HG03066 (cell line): ENCODE results near the gene ROBO2.

Source experiments
- ATAC-seq: cut with Tn5 transposase; IDR thresholded peaks from one replicate; pipeline ENCODE4 v1.9.1; 2021; ENCODE audit warnings: low read depth; ENCODE audit not compliant: unreplicated experiment

The ROBO2 gene

GRCh38 chr3:77186319-77186718 is 146.4 kb downstream of the ROBO2 start:
- no peak for ATAC-seq

DNA sequence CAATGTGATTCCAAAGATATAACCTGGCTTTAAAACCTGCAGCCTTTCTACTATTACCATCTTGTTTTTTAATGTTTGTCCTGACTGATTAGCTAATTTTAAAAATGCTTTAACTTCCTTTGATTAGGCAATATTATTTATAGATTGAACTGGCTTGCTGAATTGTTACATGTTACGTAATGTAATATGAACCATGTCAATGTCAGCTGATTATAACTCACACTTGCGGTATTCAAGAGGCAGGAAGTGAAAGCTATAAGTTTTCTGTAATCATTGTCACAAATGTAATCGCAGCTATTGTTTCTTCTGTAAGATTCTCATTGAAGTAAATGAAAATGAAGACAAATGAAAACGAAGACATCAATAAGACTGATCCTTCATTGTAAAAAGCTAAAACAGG is 146.8 kb downstream of the ROBO2 start:
- no peak for ATAC-seq

- ATAC-seq = no peak
Measured at GRCh38 chr3:77188210-77188609, 148.3 kb downstream of the ROBO2 start.

- ATAC-seq = no peak
Measured at GRCh38 chr3:77189258-77189657, 149.4 kb downstream of the ROBO2 start.

DNA sequence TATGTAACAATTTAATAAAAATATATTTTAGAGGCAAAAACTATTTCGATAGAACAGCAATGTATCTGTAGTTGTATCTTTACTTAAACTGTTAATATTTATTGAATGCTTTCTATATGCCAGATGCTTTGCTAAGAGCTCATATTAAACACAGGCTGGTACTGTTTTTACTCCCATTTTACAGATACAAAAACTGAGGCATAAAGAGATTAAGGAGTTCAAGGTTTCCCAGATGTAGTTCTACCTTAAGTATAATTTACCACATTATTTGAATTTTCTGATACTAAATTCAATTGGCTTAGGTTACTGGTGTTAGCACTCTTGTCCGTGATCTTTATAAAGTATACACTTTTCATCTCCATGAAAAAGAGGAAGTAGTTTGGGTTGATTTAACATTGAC is 149.8 kb downstream of the ROBO2 start:
- no peak for ATAC-seq

GRCh38 chr3:77190374-77190773 is 150.5 kb downstream of the ROBO2 start:
- ATAC-seq = no peak

DNA sequence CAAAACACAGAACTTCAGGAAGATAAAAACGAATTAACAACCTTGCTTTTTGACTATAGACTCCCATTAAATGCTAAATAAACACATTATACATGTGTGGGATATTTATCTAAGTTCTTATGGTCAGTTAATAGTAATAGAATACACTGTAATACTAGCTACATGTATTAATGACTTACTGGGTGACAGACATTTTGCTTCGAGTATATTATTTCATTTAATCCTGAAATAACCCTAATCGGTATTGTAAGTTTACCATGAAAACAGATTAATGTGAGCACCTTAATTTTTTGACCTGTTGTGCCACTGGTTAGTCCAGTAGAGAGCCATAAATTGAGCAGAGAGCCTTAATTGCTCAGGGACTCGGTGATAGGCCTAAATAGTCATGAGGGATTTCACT is 151.1 kb downstream of the ROBO2 start:
- ATAC-seq = no peak

DNA sequence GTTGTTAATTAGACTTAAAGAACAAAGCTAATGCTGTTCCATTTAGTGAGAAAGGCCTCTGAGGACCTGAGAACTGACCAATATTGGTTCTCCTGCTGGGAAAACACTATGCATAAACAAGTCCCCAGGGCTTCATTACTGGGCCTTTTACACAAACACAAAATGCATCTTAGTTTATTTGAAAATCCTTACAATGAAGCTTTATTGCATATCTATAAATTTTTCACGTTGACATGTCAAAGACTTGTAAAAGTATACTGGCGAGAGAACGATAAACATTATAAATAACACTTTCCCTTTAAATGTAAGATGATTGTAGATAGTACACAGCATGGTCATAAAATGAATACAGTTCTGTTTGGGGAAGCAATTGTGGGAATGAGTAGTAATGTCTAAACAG is 151.7 kb downstream of the ROBO2 start:
- ATAC-seq = no peak

DNA sequence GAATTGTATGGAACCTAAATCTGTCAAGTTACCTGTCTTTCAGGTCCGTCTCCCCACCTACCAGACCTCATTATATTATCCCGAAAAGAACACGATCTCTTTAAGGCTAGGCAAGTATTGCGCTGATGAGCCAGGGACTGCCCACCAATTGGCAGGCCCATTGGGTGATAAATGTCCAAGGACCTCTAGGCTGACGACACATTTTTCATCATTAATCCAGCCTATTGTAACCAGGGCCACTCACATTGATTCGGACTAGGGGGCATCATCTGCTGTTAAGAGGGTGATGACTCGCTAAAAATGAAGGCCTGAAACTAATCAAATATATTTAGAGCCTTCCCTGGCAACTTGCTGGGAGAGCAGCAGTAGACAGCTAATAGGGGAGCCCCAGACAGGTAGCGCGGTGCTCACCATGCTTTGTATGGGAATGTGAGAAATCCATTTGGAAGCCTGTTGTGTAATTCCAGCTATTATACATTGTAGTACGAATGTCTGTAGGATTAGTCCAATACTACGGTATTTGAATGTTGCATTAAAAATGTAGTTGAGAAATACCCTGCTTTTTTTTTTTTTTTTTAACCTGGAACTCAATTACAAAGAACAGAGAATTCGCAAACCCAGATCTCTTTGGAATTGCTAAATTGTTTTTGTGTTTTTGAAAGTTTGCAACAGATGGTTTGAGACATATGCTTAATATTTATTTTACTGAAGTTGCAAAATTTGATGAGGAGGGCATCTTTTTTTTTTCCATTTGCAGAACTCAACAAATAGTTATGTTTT is 156.1 kb downstream of the ROBO2 start:
- no peak for ATAC-seq

- ATAC-seq = no peak
Measured at GRCh38 chr3:77197408-77197807, 157.5 kb downstream of the ROBO2 start.

- no peak for ATAC-seq
Measured at GRCh38 chr3:77203851-77204250, 164.0 kb downstream of the ROBO2 start.

DNA sequence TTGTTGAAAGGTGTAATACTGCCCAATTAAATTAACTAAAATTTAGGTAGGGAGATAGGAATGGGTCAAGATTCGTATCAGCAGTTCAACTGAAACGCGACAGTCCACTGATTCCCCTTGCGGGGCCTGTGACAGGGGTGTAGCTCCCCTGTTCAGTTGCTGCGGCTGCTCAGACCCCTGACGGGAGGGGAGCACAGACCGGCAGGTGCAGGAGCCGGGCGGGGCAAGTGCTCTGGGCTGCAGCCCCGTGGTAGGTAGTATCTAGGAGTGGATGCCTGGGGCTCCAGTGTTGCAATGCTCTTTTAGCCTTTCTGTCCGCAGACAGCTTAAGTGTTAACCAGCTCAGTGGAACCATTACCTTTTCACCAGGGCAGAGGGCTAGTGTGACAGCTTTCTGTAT is 164.9 kb downstream of the ROBO2 start:
- no peak for ATAC-seq

DNA sequence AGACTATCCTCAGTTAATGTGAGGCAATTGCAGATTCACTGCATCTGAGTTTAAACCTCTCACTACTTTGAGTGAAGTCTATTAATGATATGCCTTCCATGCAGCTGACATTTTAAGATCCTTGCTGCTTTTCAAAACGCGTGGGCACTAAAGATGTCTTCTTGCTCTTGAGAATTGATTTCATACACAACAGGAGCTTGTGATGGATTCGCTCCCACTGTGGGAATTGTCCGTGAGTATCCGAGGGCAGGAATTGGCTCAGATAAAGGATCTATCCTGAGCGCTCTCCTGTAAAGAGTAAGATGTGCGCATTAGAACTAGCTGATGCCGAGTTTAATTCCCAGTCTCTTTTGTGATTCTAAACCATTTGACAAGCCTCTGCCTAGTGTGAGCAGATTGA is 167.9 kb downstream of the ROBO2 start:
- no peak for ATAC-seq

- no peak for ATAC-seq
Measured at GRCh38 chr3:77222701-77223100, 182.8 kb downstream of the ROBO2 start.

- no peak for ATAC-seq
Measured at GRCh38 chr3:77227567-77227966, 187.7 kb downstream of the ROBO2 start.

GRCh38 chr3:77232557-77232956 is 192.7 kb downstream of the ROBO2 start:
- no peak for ATAC-seq

- ATAC-seq = no peak
Measured at GRCh38 chr3:77234004-77234403, 194.1 kb downstream of the ROBO2 start.

- no peak for ATAC-seq
Measured at GRCh38 chr3:77236118-77236517, 196.2 kb downstream of the ROBO2 start.

DNA sequence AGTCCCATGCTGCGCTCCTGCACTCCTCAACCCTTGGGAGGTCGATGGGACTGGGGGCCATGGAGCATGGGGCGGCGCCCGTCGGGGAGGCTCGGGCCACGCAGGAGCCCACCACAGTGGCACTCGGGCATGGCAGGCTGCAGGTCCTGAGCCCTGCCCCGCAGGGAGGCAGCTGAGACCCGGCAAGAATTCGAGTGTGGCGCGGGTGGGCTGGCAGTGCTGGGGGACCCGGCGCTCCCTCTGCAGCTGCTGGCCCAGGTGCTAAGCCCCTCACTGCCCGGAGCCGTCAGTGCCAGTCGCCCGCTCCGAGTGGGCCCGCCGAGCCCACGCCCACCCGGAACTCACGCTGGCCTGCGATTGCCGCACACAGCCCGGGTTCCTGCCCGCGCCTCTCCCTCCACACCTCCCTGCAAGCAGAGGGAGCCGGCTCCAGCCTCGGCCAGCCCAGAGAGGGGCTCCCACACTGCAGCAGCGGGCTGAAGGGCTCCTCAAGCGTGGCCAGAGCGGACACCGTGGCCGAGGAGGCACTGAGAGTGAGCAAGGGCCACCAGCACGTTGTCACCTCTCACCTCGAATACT is 200.3 kb downstream of the ROBO2 start:
- ATAC-seq = no peak

- no peak for ATAC-seq
Measured at GRCh38 chr3:77242371-77242770, 202.5 kb downstream of the ROBO2 start.

DNA sequence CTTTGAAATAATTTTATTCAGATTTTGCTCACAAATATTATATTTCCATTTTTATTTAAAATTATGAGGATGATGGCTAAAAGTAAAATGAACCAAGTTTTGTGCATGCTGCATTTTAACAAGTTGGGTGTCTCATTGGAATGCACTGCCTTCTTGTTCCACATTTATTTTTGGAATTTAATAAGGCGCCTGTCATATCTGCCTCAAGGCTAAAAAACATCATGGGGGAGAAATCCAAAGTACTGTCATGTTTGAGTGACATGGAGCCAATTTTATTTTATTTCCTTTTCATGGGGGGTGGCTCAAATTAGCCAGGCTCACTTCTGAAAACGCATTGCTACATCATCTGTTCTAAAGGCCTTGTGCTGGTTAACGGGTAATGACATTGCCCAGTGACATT is 205.1 kb downstream of the ROBO2 start:
- no peak for ATAC-seq

DNA sequence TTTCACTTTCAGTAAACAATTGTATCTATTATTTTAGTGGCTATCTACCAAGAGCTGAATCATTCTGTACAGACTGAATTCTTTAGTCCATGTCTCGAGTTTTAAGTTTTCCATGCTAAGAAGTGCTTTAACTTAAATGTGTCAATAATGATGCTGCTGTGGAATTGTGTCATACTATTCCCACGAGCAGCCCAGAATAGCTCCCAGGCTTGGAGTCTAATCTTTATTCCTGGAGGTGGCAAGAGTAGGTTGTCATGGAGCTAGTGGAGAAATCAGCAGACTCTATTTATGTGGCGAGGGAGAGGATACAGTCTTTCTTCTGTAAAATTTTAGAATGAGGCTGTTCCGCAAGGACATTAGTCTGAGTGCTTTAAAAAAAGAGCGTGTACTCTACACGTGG is 207.2 kb downstream of the ROBO2 start:
- ATAC-seq = no peak
